Measurements from ENCODE around the gene DRAP1.

DRAP1 gene, protein sequence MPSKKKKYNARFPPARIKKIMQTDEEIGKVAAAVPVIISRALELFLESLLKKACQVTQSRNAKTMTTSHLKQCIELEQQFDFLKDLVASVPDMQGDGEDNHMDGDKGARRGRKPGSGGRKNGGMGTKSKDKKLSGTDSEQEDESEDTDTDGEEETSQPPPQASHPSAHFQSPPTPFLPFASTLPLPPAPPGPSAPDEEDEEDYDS

DNA sequence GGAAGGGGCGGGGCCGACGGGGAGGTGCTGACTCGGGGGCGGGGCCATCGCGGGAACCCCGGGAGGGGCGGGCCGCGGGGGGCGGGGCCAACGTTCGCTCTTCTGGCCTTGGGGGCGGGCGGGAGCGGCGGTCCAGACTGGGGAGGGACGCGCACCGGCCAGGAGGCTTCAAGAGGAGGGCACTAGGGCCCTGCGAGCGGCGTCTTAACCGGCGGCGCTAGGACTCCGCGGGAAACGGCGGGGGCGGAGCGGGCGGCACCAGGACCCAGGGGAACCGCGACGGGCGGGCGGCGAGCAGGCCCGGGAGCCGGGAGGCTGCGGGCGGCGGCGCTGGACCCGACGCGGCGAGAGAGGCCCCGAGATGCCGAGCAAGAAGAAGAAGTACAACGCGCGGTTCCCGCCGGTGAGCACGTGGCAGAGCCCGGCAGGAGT, at the start of gene DRAP1:
Gene DRAP1 (plus strand): TSS at position 286 of the 432 bp plus-strand sequence. CDS start 76 bp downstream, at position 362.
- in situ Hi-C loops (cut with MboI; ENCODE audit: low sequenced_read_pairs): no loop called here

DNA sequence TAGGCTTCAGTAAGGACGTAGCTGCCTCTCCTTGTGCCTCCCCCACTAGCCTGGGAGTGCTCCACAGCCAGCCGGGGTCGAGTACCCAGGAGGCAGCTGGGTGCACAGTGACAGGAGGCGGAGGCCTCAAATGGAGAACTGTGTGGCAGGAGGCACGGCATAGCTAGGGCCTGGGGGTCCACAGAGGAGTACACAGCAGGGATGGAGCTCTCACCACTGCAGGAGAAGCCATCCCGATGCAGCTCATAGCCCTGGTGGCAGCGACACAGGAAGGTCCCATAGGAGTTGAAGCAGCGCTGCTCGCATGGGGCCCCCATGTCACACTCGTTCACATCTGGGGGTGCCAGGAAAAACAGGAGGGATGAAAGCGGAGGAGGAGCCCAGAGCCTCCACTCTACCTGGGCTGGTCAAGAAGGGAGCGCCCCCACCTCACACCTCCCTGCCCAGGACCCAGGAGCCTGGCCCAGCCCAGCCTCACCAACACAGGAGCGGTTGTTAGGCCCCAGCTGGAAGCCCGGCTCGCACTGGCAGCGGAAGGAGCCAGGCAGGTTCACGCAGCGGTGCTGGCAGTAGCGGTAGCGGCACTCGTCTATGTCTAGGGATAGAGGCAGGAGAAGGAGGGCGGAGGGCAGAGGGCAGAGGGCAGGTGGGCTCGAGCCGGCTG, 49.5 kb upstream of the DRAP1 start:
- in situ Hi-C loops (cut with MboI; ENCODE audit: low sequenced_read_pairs): no loop called here

DNA sequence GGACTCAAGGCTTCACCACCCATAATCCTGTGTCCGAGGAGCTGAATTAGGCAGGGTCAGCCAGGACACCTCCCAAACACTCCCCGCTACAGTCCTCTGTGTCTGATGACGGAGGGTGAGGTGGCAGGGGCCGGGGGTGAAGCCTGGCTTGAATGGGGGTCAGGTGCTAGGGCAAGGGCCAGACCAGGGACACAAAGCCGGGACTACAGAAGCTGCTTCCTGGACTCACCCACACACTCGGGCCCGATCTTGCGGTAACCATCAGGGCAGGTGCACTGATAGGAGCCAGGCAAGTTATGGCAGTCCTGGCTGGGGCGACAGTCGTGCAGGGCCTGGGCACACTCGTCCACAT, 48.9 kb upstream of the DRAP1 start:
- in situ Hi-C loops (cut with MboI; ENCODE audit: low sequenced_read_pairs): no loop called here

DNA sequence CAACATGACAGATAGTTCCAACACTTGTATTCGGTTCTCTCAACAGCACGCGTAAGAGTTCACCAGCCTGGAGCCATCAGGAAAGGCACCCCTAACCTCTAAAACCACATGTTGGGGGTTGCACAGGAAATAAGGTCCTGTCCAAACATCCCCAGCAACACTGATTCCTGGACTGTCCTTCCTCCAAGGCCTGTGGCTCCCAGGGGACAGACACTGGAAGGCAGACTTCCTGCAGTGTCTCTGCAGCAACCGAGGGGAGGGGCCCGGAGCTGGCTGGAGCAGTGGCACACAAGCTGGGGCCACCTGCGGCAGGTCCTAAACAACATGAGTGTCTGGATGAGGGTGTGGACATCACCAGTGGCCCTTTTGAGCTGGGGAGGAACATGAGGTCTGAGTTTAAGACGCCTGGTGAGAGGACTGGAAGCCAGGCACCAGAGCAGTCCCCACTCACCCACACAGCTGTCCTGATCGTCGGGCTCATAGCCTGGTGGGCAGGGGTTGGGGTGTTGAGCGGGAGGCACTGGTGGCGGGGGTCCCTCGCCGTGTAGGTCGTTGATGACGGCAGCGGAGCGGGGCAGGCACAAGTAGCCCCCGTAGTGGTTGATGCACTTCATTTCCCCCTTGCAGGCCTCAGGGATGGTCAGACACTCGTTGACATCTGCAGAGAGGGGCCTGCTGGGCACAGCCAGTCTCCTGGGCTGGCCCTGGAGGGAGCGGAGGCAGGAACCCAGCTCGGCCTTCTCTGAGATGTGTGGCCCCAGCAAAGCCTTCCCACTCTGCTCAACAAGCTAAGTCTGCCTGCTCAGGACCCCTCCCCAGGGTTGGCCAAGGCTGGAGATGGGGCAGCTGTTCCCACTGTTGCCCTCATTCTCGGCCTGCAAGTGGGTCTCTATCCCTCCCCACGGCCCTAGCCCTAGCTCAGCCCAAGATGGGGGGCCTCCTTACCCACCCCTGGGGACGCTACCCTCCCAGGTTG, 48.2 kb upstream of the DRAP1 start:
- in situ Hi-C loops (cut with MboI; ENCODE audit: low sequenced_read_pairs): no loop called here

DNA sequence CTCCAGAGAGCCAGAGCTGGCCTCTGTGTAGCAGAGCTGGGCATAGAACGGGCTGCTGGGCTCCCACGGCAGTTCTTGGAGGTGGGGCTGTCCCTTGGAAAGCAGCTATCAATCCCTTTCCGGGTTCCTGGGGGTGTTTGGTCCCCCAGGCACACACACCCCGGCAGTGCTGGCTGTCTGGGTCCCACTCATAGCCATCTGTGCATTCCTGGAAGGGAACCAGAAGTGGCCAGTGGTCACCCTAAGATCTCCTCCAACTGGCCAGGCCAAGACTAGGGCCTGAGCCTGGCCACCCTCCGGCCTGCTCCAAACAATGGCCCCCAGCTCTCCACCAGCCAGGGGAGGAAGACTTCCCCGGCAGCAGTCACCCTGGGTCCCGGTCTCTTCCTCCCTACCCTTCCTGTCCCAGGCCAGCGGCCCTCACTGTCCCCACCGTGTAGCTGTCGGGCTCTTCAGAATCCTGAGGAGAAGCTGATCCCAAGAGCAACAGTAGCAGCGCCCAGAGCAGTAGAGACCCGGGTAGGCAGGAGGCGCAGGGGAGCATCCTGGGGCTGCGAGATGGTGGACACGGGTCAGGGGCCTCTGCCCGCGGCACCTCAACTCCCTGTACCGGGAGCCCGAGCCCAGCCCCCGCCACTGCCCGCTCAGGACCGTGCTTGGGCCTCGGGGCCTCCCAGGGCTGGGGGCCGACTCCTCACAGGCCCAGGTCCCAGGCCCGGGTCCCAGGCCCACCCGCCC, 47.2 kb upstream of the DRAP1 start:
- in situ Hi-C loops (cut with MboI; ENCODE audit: low sequenced_read_pairs): no loop called here

DNA sequence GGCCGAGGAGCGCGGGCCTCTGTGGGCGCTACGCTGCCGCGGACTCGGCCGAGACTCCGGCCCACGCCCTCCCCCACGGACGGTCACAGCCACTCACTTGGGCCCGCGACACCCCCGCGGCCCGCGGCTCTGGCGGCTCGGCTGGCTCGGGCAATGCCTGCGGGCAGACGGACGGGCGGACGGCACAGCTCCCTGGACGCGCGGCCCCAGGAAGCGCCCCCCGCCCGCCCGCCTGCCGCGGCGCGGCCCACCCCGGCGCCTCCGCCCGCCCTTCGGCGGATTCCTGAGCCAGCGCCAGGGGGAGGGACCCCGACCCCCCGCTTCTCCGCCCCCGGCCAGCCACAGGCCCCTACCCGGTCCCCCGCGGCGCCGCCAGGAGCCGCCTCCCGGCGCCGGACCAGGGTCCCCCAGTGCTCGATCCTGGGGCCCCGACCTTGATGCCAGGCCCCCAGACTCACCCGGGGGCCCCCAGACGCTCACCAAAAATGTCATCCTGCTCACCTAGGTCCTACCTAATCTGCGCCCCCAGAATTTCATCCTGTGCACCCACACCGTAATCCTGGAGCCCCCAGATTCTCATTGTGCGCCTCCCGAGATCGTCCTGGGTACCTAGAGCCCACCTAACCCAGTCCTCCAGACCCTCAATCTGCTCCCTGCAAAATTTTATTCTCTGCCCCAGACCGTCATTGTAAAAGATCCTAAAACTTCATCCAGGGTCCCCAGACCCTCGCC, 46.5 kb upstream of the DRAP1 start, which contains the start of gene EFEMP2:
Gene EFEMP2 (minus strand): TSS at position 215 of the 732 bp plus-strand sequence. CDS start 446 bp downstream, outside the sequence.
- in situ Hi-C loops (cut with MboI; ENCODE audit: low sequenced_read_pairs): no loop called here

DNA sequence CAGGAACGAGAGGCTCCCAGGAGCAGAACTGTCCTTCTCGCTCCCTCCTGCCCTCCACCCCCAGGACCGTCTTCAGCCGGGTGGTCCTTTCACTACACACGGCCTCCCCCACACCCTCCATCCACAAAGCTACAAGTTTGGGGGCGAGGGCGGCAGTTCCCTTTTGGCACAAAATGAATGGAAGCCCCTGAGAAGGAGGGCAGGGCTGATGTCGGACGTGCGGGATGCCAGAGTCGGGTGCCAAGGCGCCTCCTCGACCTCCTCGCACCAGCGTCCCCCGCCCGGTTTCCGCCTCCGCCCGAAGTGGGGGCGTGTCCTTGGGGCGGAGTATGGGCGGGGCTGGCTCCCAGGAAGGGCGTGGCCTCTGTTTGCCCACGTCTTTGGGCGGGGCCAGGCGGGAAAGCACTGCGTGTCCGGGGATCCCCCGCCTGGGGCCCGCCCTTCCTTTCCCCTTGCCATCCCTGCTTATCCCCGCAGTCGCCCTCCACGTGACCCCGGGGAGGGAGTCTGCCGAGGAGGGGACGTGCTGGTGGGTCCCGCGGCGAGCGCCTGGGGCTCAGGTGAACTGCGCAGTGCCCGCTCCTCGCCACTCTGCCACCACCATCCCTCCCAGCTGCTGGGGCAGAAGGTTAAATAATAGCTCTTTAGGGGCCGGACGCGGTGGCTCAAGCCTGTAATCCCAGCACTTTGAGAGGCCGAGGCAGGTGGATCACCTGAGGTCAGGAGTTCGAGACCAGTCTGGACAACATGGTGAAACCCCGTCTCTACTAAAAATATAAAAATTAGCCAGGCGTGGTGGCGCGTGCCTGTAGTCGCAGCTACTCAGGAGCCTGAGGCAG, 45.7 kb upstream of the DRAP1 start:
- in situ Hi-C loops (cut with MboI; ENCODE audit: low sequenced_read_pairs): no loop called here

DNA sequence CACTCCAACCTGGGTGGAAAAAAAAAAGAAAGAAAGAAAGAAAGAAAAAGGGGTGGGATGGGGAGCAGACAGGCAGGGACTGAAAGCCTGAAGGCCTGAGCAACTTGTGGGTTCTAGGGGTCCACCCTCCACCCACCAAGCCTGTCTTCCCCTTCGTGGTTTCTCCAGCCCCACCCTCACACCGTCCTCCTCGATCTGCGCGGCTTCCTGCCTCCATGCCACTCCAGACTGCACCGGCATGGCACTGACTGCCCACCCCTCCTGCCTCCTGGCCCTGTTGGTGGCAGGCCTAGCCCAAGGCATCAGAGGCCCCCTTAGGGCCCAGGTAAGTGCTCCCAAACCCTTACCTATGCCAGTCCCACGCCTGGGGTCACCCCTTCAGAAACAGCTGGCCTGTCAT, 39.6 kb upstream of the DRAP1 start, which contains the start of gene CTSW:
Gene CTSW (plus strand): TSS at position 221 of the 400 bp plus-strand sequence. CDS start 18 bp downstream, at position 239.
- in situ Hi-C loops (cut with MboI; ENCODE audit: low sequenced_read_pairs): loop anchor here (25.0 kb wide), 1 partner anchor 108 kb away; no protein-coding TSS in a partner anchor

DNA sequence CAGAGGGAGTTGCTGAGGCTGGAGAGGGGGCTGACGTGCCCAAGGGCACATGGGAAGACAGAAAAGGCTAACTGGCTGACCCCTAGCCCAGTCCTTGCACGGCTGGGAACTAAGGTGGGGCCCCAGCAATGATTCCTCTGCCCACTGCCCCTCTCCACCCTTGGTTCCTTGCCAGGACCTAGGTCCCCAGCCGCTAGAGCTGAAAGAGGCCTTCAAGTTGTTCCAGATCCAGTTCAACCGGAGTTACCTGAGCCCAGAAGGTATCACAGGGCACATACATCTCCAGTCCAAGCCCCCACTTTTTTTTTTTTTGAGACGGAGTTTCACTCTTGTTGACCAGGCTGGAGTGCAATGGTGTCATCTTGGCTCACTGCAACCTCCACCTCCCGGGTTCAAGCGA, 39.2 kb upstream of the DRAP1 start:
- in situ Hi-C loops (cut with MboI; ENCODE audit: low sequenced_read_pairs): loop anchor here (25.0 kb wide), 1 partner anchor 107 kb away; no protein-coding TSS in a partner anchor

DNA sequence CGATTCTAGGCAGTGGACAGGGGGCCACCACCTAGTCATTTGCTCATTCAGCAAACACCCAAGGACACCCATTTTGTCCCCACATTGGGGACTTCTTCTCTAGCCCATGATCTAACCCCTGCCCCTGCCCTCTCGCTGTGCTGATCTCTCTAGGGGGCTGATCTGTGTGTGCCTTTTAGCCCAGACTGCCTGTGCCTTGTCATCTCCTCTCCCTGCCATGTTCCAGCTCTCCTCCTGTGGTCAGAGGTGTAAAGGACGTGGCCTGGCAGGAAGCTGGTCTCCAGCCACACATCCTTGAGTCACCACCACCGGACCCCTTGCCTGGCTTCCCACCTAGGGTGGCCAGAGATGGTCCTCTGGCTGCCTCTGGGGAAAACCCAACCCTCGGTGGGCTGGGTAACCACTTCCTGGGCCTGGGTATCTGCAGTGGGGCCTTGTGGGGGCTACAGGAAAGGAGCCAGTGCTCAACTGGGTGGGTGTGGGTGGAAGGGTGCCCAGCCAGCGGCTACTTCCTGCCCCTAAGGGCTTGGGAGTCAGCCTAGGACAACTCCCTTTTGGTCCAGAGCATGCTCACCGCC, 38.3 kb upstream of the DRAP1 start:
- in situ Hi-C loops (cut with MboI; ENCODE audit: low sequenced_read_pairs): loop anchor here (25.0 kb wide), 1 partner anchor 106 kb away; no protein-coding TSS in a partner anchor

DNA sequence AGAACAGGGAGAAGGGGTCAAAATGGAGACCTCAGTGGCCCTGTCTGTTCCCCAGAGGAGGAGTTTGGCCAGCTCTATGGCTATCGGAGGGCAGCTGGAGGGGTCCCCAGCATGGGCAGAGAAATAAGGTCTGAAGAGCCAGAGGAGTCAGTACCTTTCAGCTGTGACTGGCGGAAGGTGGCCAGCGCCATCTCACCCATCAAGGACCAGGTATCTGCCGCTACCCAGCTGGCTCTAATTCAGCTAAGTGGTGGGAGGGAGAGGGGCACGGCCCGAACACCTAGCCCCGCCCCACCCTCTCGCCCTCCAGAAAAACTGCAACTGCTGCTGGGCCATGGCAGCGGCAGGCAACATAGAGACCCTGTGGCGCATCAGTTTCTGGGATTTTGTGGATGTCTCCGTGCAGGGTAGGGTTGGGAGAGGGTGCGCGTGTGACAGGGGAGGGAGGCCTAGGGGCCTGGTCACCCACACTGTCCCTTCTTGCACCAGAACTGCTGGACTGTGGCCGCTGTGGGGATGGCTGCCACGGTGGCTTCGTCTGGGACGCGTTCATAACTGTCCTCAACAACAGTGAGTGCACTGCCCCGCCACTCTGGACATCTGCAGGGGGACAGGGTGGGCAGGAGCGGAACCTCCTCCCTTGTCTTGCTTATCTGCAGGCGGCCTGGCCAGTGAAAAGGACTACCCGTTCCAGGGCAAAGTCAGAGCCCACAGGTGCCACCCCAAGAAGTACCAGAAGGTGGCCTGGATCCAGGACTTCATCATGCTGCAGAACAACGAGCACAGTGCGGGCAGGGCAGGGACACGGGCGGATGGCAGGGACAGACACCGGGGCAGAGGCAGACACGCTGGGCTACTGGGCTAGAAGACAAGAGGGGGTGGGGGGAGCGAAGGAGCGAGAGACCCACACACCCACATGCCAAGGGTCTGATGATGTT, 36.8 kb upstream of the DRAP1 start:
- in situ Hi-C loops (cut with MboI; ENCODE audit: low sequenced_read_pairs): loop anchor here (25.0 kb wide), 1 partner anchor 105 kb away; no protein-coding TSS in a partner anchor

DNA sequence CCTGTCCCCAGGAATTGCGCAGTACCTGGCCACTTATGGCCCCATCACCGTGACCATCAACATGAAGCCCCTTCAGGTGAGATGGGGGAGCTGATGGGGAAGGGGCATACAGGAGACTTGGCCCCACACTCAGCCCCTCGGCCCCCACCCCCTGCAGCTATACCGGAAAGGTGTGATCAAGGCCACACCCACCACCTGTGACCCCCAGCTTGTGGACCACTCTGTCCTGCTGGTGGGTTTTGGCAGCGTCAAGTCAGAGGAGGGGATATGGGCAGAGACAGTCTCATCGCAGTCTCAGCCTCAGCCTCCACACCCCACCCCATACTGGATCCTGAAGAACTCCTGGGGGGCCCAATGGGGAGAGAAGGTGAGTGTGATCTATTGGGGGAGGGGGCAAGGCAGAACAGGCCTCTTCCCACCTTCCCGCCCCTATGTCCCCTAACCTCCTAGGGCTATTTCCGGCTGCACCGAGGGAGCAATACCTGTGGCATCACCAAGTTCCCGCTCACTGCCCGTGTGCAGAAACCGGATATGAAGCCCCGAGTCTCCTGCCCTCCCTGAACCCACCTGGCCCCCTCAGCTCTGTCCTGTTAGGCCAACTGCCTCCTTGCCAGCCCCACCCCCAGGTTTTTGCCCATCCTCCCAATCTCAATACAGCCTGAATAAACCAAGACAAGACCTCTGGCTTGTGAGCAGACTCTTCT, 36.0 kb upstream of the DRAP1 start:
- in situ Hi-C loops (cut with MboI; ENCODE audit: low sequenced_read_pairs): loop anchor here (25.0 kb wide), 1 partner anchor 104 kb away; no protein-coding TSS in a partner anchor

DNA sequence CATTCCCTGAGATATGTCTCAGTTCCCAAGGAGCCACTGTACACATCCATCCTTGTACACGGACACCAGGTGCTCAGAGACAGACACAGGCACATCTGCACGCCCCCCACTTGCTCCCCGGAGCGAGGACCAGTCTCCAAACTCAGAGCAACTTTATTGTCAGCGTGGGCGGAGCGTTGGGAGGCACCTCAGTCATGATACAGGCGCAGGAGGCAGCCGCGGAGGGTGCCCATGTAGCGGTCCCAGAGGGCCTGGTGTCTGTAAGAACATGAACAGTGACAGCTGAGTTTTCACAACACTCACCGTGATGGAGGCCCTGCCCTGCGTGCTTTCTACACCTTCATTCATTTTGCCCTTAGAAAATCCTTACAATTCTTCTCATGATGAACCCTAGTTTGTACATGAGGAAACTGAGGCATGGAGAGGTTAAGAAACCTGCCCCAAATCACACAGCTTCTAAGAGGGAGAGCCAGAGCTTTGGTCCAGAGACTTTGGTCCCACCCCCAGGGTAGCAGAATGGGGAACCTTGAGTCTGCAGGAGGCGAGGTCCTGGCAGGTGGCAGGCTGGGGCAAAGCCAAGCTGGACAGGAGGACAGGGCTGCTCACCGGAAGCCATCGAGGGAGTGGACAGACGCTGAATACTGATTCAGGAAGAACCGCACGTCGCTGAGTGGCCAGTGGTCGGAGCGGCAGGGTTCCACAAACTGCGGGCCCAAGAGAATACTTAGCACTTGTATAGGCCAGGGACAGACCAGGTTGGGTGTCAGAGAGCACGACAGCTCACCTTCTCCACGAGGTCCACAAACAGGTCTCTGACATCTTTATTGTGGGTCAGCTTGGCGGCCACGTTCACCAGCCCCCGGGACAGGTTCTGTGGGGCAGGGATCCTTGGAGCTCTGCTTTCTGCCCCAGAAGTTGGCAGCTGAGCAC, 35.2 kb upstream of the DRAP1 start:
- in situ Hi-C loops (cut with MboI; ENCODE audit: low sequenced_read_pairs): loop anchor here (25.0 kb wide), 1 partner anchor 103 kb away; no protein-coding TSS in a partner anchor

DNA sequence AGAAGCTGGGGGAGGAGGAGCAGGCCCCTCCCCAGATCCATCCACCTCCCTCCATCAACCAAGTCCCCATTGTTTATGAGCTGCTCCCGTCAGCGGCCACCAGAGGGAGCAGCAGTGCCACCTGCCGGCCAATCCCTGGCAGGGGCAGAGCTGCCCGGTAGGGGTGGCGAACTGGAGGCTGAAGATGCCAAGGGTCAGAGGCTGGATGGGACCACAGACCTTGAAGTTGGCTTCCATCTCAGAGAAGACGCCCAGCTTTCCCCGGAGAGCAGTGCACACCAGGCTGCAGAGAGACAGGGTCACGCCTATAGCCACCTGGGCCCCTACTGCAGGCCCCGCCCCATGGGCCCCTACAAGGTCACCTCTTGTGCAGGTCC, 34.5 kb upstream of the DRAP1 start:
- in situ Hi-C loops (cut with MboI; ENCODE audit: low sequenced_read_pairs): loop anchor here (25.0 kb wide), 1 partner anchor 103 kb away; no protein-coding TSS in a partner anchor

DNA sequence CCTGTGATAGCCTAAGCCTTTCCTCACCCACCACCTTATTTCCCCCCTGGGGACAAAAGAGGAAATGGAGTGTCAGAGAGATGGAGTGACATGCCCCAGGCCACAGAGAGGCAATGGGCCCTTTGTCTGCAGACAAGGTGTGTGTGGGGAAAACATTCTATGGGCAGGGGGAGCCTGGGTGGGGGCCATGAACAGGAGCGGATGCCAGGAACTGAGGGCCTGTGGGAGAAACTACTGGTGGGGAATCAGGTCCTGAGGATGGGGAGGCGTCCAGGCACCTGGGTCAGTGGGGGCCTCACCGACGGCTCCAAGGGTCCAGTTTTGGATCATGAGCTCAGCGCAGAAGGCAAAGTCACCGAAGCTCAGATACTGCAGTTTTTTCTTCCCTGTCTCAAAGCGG, 34.0 kb upstream of the DRAP1 start:
- in situ Hi-C loops (cut with MboI; ENCODE audit: low sequenced_read_pairs): loop anchor here (25.0 kb wide), 1 partner anchor 102 kb away; no protein-coding TSS in a partner anchor
